ENCODE measurements around the gene FAM13C. TPM values are rescaled to one million over a fixed set of nuclear protein-coding genes. Genes with fewer than 3 reads are reported as not detected.
A peak's percentile ranks its signal among the peaks of the same experiment; 100 is the strongest.

FAM13C gene
- total and polyA plus RNA-seq, 10 donors: 1.5 to 19.7 (median 8.9) TPM

- peak overlapping the region in 1 of 8 donors; percentile 12 for H3K27ac ChIP-seq
- DNase-seq: no peak
- intact Hi-C loops (cut with DNase I; ENCODE audit: low total_unique reads): no loop called here
- 80 to 91% (median 85%) methylated on average over 1 of the region's 1 CpG for WGBS, 5 donors
- no peaks in the 10 kb centered on the region for H3K27me3 ChIP-seq (replicated peaks in 1 of 7)
- H3K4me1 ChIP-seq: no peaks in the 10 kb centered on the region
- TF ChIP-seq POLR2AphosphoS5 (IDR thresholded peaks at IDR 0.05): no peak
- no peak for TF ChIP-seq CTCF (IDR thresholded peaks at IDR 0.05 in 8 of 11, conservative IDR thresholded peaks at IDR 0.05 in 3 of 11)
- no peak for TF ChIP-seq POLR2A (IDR thresholded peaks at IDR 0.05)
- no peaks in the 10 kb centered on the region for H3K36me3 ChIP-seq
- no peak overlapping the region for H3K4me3 ChIP-seq
- H3K9me3 ChIP-seq: no peaks in the 10 kb centered on the region
Measured at GRCh38 chr10:59388671-59388976, 26.3 kb upstream of the FAM13C start.

DNA sequence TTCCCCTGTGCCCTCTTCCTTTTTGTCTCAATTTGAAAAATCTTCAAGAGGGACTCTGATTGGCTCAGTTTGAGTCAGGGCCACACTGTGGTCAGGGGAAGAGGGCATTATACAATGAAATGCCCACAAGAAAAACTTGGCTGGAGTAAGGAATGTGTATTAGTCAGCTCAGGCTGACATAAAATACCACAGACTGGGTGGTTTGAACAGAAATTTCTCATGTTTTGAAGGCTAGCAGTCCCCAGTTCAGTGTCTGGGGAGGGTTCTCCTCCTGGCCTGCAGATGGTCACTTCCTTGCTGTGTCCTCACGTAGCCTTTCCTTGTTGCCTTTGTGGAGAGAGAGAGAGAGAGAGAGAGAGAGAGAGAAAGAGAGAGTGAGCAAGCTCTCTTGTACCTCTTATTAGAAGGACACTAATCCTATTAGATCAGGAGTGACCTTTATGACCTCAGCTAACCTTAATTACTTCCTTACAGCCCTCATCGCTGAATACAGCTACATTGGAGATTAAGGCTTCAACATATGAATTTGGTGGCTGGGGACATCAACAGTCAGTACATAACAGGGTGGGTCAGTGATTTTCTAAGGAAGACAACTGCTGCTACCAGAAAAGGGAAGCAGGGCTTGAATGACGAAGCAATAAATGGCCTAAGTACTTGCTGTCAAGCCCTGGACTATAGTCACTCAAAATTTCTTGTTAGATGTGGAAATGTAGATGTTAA is 25.8 kb upstream of the FAM13C start:
- H3K27me3 ChIP-seq (replicated peaks in 1 of 7): no peaks in the 10 kb centered on the region
- no peaks in the 10 kb centered on the region for H3K9me3 ChIP-seq
- WGBS, 5 donors: 39 to 47% (median 44%) methylated on average over 3 of the region's 3 CpGs
- TF ChIP-seq POLR2A (IDR thresholded peaks at IDR 0.05) (no peak), CTCF (IDR thresholded peaks at IDR 0.05 in 8 of 11, conservative IDR thresholded peaks at IDR 0.05 in 3 of 11) (no peak), POLR2AphosphoS5 (IDR thresholded peaks at IDR 0.05) (no peak)
- H3K4me1 ChIP-seq: no peaks in the 10 kb centered on the region
- no peaks in the 10 kb centered on the region for H3K36me3 ChIP-seq
- H3K4me3 ChIP-seq: no peak overlapping the region
- intact Hi-C loops (cut with DNase I; ENCODE audit: low total_unique reads): no loop called here
- no peak for DNase-seq
- peak overlapping the region in 4 of 8 donors; percentile 10 to 39 (median 20) for H3K27ac ChIP-seq

- Histone ChIP-seq H3K9me3 (no peaks in the 10 kb centered on the region), H3K4me1 (no peaks in the 10 kb centered on the region)
- intact Hi-C loops (cut with DNase I; ENCODE audit: low total_unique reads): no loop called here
Measured at GRCh38 chr10:59384761-59385160, 22.4 kb upstream of the FAM13C start.

More at GRCh38 chr10:59384761-59385160, 22.4 kb upstream of the FAM13C start:
- H3K4me3 ChIP-seq: no peak overlapping the region
- TF ChIP-seq POLR2AphosphoS5 (IDR thresholded peaks at IDR 0.05) (no peak), POLR2A (IDR thresholded peaks at IDR 0.05) (no peak), CTCF (IDR thresholded peaks at IDR 0.05 in 8 of 11, conservative IDR thresholded peaks at IDR 0.05 in 3 of 11) (no peak)
- WGBS, 5 donors: 39 to 52% (median 45%) methylated on average over 3 of the region's 3 CpGs
- H3K36me3 ChIP-seq: no peaks in the 10 kb centered on the region
- H3K27me3 ChIP-seq (replicated peaks in 1 of 7): no peaks in the 10 kb centered on the region
- no peak for DNase-seq
- H3K27ac ChIP-seq: no peak overlapping the region

Measured in spleen (tissue), 11 donors.